OCI-LY1 (cell line): ENCODE data around the gene CHKA.

Experiments used
- EZH2 ChIP-seq: fragments of 200-600 bp; sonication (generic), shearing (Covaris generic); IDR thresholded peaks from 2 replicates; pipeline ENCODE4 v1.8.0; 2017; ENCODE audit warnings: borderline replicate concordance, mixed run types, mild to moderate bottlenecking, antibody characterized with exemption, low read length, moderate library complexity, mixed read lengths
- TF ChIP-seq, protein P1 (sequence below): fragments of 200-600 bp; sonication (generic), shearing (Covaris generic); IDR thresholded peaks from 2 replicates; pipeline ENCODE4 v1.5.1; 2017; ENCODE audit warnings: mild to moderate bottlenecking, antibody characterized with exemption, low read length, moderate library complexity, mixed read lengths

GRCh38 chr11:68016161-68016903, 104.9 kb downstream of the CHKA start:
- TF ChIP-seq, protein P1, sequence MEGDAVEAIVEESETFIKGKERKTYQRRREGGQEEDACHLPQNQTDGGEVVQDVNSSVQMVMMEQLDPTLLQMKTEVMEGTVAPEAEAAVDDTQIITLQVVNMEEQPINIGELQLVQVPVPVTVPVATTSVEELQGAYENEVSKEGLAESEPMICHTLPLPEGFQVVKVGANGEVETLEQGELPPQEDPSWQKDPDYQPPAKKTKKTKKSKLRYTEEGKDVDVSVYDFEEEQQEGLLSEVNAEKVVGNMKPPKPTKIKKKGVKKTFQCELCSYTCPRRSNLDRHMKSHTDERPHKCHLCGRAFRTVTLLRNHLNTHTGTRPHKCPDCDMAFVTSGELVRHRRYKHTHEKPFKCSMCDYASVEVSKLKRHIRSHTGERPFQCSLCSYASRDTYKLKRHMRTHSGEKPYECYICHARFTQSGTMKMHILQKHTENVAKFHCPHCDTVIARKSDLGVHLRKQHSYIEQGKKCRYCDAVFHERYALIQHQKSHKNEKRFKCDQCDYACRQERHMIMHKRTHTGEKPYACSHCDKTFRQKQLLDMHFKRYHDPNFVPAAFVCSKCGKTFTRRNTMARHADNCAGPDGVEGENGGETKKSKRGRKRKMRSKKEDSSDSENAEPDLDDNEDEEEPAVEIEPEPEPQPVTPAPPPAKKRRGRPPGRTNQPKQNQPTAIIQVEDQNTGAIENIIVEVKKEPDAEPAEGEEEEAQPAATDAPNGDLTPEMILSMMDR, result no peak
- no peak for TF ChIP-seq EZH2
